ENCODE measurements around the gene GPC5. TPM values are rescaled to one million over a fixed set of nuclear protein-coding genes. Genes with fewer than 3 reads are reported as not detected.
"Not testable (repeated sequence)": the region's sequence is repeated elsewhere in the genome, so short reads cannot be mapped to it uniquely, and the experiment has no call there.

The GPC5 gene
- total RNA-seq, 2 experiments from 2014 or later = 0.63 to 0.66 TPM

GRCh38 chr13:91661692-91662490 is 263.5 kb downstream of the GPC5 start:
- ATAC-seq = no peak
- Mint-ChIP-seq H3K4me3 (no peak overlapping the region), H3K4me1 (no peaks in the 10 kb centered on the region), H3K27ac (no peak overlapping the region), H3K36me3 (ENCODE audit: low read depth) (no peaks in the 10 kb centered on the region), H3K9me3 (ENCODE audit: low read depth) (no peaks in the 10 kb centered on the region), H3K27me3 (no peaks in the 10 kb centered on the region)
- intact Hi-C loops (cut with DNase I, micrococcal nuclease) = no loop called here
- ChIA-PET CTCF (no interaction called here), POLR2A (no interaction called here)
- DNase-seq = no peak

- intact Hi-C loops (cut with DNase I, micrococcal nuclease) = no loop called here
- DNase-seq (no peak), ATAC-seq (no peak)
- no peak overlapping the region for H3K4me3 Mint-ChIP-seq
- no peak overlapping the region for H3K27ac Mint-ChIP-seq
- ChIA-PET CTCF (no interaction called here), POLR2A (no interaction called here)
- no peaks in the 10 kb centered on the region for H3K27me3 Mint-ChIP-seq
- H3K36me3 Mint-ChIP-seq (ENCODE audit: low read depth) = no peaks in the 10 kb centered on the region
- H3K9me3 Mint-ChIP-seq (ENCODE audit: low read depth) = no peaks in the 10 kb centered on the region
- H3K4me1 Mint-ChIP-seq = no peaks in the 10 kb centered on the region
These were observed 265.6 kb downstream of the GPC5 start for GRCh38 chr13:91664039-91664438.

GRCh38 chr13:91667486-91667885 is 269.1 kb downstream of the GPC5 start:
- Mint-ChIP-seq H3K27me3 (no peaks in the 10 kb centered on the region), H3K9me3 (ENCODE audit: low read depth) (no peaks in the 10 kb centered on the region), H3K27ac (no peak overlapping the region), H3K4me3 (no peak overlapping the region), H3K4me1 (no peaks in the 10 kb centered on the region), H3K36me3 (ENCODE audit: low read depth) (no peaks in the 10 kb centered on the region)
- CTCF ChIA-PET = no interaction called here
- POLR2A ChIA-PET = no interaction called here
- ATAC-seq (no peak), DNase-seq (no peak)
- intact Hi-C loops (cut with DNase I, micrococcal nuclease) = no loop called here

- Mint-ChIP-seq H3K36me3 (ENCODE audit: low read depth) (no peaks in the 10 kb centered on the region), H3K4me3 (no peak overlapping the region), H3K27me3 (no peaks in the 10 kb centered on the region), H3K9me3 (ENCODE audit: low read depth) (no peaks in the 10 kb centered on the region), H3K4me1 (no peaks in the 10 kb centered on the region), H3K27ac (no peak overlapping the region)
- POLR2A ChIA-PET = no interaction called here
- intact Hi-C loops (cut with DNase I, micrococcal nuclease) = no loop called here
- no peak for ATAC-seq
- DNase-seq = no peak
- CTCF ChIA-PET = no interaction called here
These were observed 270.6 kb downstream of the GPC5 start for GRCh38 chr13:91668866-91669495.

GRCh38 chr13:91674347-91674746 is 275.9 kb downstream of the GPC5 start:
- intact Hi-C loops (cut with DNase I, micrococcal nuclease); H3K9me3 Mint-ChIP-seq (ENCODE audit: low read depth); H3K4me1 Mint-ChIP-seq; ATAC-seq; POLR2A ChIA-PET; CTCF ChIA-PET; H3K27me3 Mint-ChIP-seq; H3K36me3 Mint-ChIP-seq (ENCODE audit: low read depth); H3K27ac Mint-ChIP-seq; DNase-seq; H3K4me3 Mint-ChIP-seq: not testable (repeated sequence)

GRCh38 chr13:91684746-91685145 is 286.3 kb downstream of the GPC5 start:
- CTCF ChIA-PET = no interaction called here
- POLR2A ChIA-PET = no interaction called here
- ATAC-seq (no peak), DNase-seq (no peak)
- Mint-ChIP-seq H3K4me3 (no peak overlapping the region), H3K4me1 (no peaks in the 10 kb centered on the region), H3K36me3 (ENCODE audit: low read depth) (no peaks in the 10 kb centered on the region), H3K9me3 (ENCODE audit: low read depth) (no peaks in the 10 kb centered on the region), H3K27ac (no peak overlapping the region), H3K27me3 (peaks cover 5% of the 10 kb centered on the region)
- intact Hi-C loops (cut with DNase I, micrococcal nuclease) = no loop called here

- ChIA-PET POLR2A (no interaction called here), CTCF (no interaction called here)
- no peaks in the 10 kb centered on the region for H3K27me3 Mint-ChIP-seq
- no peak overlapping the region for H3K4me3 Mint-ChIP-seq
- DNase-seq = no peak
- H3K4me1 Mint-ChIP-seq = no peaks in the 10 kb centered on the region
- H3K9me3 Mint-ChIP-seq (ENCODE audit: low read depth) = no peaks in the 10 kb centered on the region
- H3K36me3 Mint-ChIP-seq (ENCODE audit: low read depth) = no peaks in the 10 kb centered on the region
- no peak for ATAC-seq
- intact Hi-C loops (cut with DNase I, micrococcal nuclease) = no loop called here
- H3K27ac Mint-ChIP-seq = no peak overlapping the region
These were observed 292.5 kb downstream of the GPC5 start for GRCh38 chr13:91690944-91691343.

GRCh38 chr13:91693466-91693865 is 295.0 kb downstream of the GPC5 start:
- no peaks in the 10 kb centered on the region for H3K36me3 Mint-ChIP-seq (ENCODE audit: low read depth)
- H3K4me3 Mint-ChIP-seq = no peak overlapping the region
- CTCF ChIA-PET = interaction anchor here (0.6 kb wide), 1 partner anchor 1924 kb away, joined by 4 read pairs; no protein-coding TSS in a partner anchor
- POLR2A ChIA-PET = no interaction called here
- ATAC-seq = no peak
- intact Hi-C loops (cut with DNase I, micrococcal nuclease) = no loop called here
- DNase-seq = no peak
- H3K9me3 Mint-ChIP-seq (ENCODE audit: low read depth) = no peaks in the 10 kb centered on the region
- H3K27me3 Mint-ChIP-seq = no peaks in the 10 kb centered on the region
- no peak overlapping the region for H3K27ac Mint-ChIP-seq
- no peaks in the 10 kb centered on the region for H3K4me1 Mint-ChIP-seq

- ATAC-seq (no peak), DNase-seq (no peak)
- no peaks in the 10 kb centered on the region for H3K27me3 Mint-ChIP-seq
- no peak overlapping the region for H3K4me3 Mint-ChIP-seq
- CTCF ChIA-PET = interaction anchor here (0.7 to 1.1 kb wide), 2 partner anchors 11 to 432 kb away, joined by 3 to 4 read pairs; no protein-coding TSS in a partner anchor
- POLR2A ChIA-PET = no interaction called here
- intact Hi-C loops (cut with DNase I, micrococcal nuclease) = no loop called here
- H3K36me3 Mint-ChIP-seq (ENCODE audit: low read depth) = no peaks in the 10 kb centered on the region
- no peak overlapping the region for H3K27ac Mint-ChIP-seq
- H3K4me1 Mint-ChIP-seq = no peaks in the 10 kb centered on the region
- H3K9me3 Mint-ChIP-seq (ENCODE audit: low read depth) = no peaks in the 10 kb centered on the region
These were observed 299.9 kb downstream of the GPC5 start for GRCh38 chr13:91698308-91698707.

- H3K27me3 Mint-ChIP-seq = no peaks in the 10 kb centered on the region
- ChIA-PET POLR2A (no interaction called here), CTCF (interaction anchor here (0.7 kb wide), 1 partner anchor 432 kb away, joined by 4 read pairs; no protein-coding TSS in a partner anchor)
- intact Hi-C loops (cut with DNase I, micrococcal nuclease) = no loop called here
- DNase-seq (no peak), ATAC-seq (no peak)
- no peaks in the 10 kb centered on the region for H3K9me3 Mint-ChIP-seq (ENCODE audit: low read depth)
- H3K36me3 Mint-ChIP-seq (ENCODE audit: low read depth) = no peaks in the 10 kb centered on the region
- no peak overlapping the region for H3K4me3 Mint-ChIP-seq
- H3K4me1 Mint-ChIP-seq = no peaks in the 10 kb centered on the region
- no peak overlapping the region for H3K27ac Mint-ChIP-seq
These were observed 300.3 kb downstream of the GPC5 start for GRCh38 chr13:91698767-91699166.

- no peaks in the 10 kb centered on the region for H3K27me3 Mint-ChIP-seq
- intact Hi-C loops (cut with DNase I, micrococcal nuclease) = no loop called here
These were observed 301.4 kb downstream of the GPC5 start for GRCh38 chr13:91699863-91700262.

GRCh38 chr13:91701975-91702374 is 303.6 kb downstream of the GPC5 start:
- H3K27ac Mint-ChIP-seq = no peak overlapping the region
- DNase-seq = no peak
- ChIA-PET POLR2A (no interaction called here), CTCF (no interaction called here)
- intact Hi-C loops (cut with DNase I, micrococcal nuclease) = loop anchor here in 1 of 2 experiments (1.0 kb wide), 1 partner anchor 47 kb away; no protein-coding TSS in a partner anchor
- no peaks in the 10 kb centered on the region for H3K27me3 Mint-ChIP-seq
- no peaks in the 10 kb centered on the region for H3K9me3 Mint-ChIP-seq (ENCODE audit: low read depth)
- H3K4me1 Mint-ChIP-seq = no peaks in the 10 kb centered on the region
- H3K4me3 Mint-ChIP-seq = no peak overlapping the region
- H3K36me3 Mint-ChIP-seq (ENCODE audit: low read depth) = no peaks in the 10 kb centered on the region
- no peak for ATAC-seq

More at GRCh38 chr13:91699863-91700262, 301.4 kb downstream of the GPC5 start:
- CTCF ChIA-PET = no interaction called here
- H3K36me3 Mint-ChIP-seq (ENCODE audit: low read depth) = no peaks in the 10 kb centered on the region
- H3K27ac Mint-ChIP-seq = no peak overlapping the region
- no peaks in the 10 kb centered on the region for H3K4me1 Mint-ChIP-seq
- DNase-seq (no peak), ATAC-seq (no peak)
- H3K9me3 Mint-ChIP-seq (ENCODE audit: low read depth) = no peaks in the 10 kb centered on the region
- H3K4me3 Mint-ChIP-seq = no peak overlapping the region
- POLR2A ChIA-PET = no interaction called here
